Testis (tissue), 3 donors: ENCODE measurements around the gene C4orf17. TPM values are rescaled to one million over a fixed set of nuclear protein-coding genes. Genes with fewer than 3 reads are reported as not detected.

Experiments
- DNase-seq: peaks from one replicate; pipeline ENCODE4 v3.0.0-alpha.2; 2019
- H3K27ac ChIP-seq, 2 donors: fragments of 200-600 bp; sonication (generic); one replicate each; pipeline ENCODE4 v1.5.1; 2019
- H3K27me3 ChIP-seq: fragments of 200-600 bp; sonication (generic); one replicate; pipeline ENCODE4 v1.5.1; 2019
- H3K36me3 ChIP-seq: fragments of 200-600 bp; sonication (generic); one replicate; pipeline ENCODE4 v1.5.1; 2017; ENCODE audit warnings: low read depth; ENCODE audit errors: missing control alignments
- H3K4me1 ChIP-seq: fragments of 200-600 bp; sonication (generic); one replicate; pipeline ENCODE4 v1.5.1; 2019
- H3K4me3 ChIP-seq, 2 donors: fragments of 200-600 bp; sonication (generic); one replicate each; pipeline ENCODE4 v1.5.1; 2017 to 2019
- H3K9me3 ChIP-seq: fragments of 200-600 bp; sonication (generic); one replicate; pipeline ENCODE4 v1.5.1; 2017
- CTCF ChIP-seq, 3 experiments: fragments of 450-650 bp in 2 of 3; fragments of 200-600 bp in 1 of 3; sonication (generic) in 1 of 3; IDR thresholded peaks; one replicate each; pipeline ENCODE4 v1.5.1; 2016 to 2019; ENCODE audit warnings: antibody characterized with exemption in 3 of 3, mild to moderate bottlenecking in 2 of 3, moderate library complexity in 1 of 3
- POLR2A ChIP-seq: fragments of 450-650 bp; IDR thresholded peaks from one replicate; pipeline ENCODE4 v1.6.1; 2017; ENCODE audit warnings: antibody characterized with exemption, mild to moderate bottlenecking, moderate library complexity
- WGBS, 2 donors: methylation state at CpG; one replicate each; pipeline ENCODE4 v1.1.5; 2018; 5-methylcytosine and 5-hydroxymethylcytosine counted together
- intact Hi-C: fragments of 100-400 bp; cut with DNase I; formaldehyde crosslinking; loops from one replicate; pipeline ENCODE4 v1.15.1; 2023; ENCODE audit warnings: low total_unique reads
- polyA plus RNA-seq: library from polyadenylated mRNA; stranded (reverse); fragments of 350-450 nt; fragmentation: Illumina TruSeq; extraction: RNeasy Lipid Tissue Mini Kit (QIAGEN cat#74804); gene quantifications from one replicate; pipeline ENCODE4 v1.2.3, GENCODE V29; 2014; ENCODE audit warnings: low read depth, low replicate concordance; ENCODE audit not compliant: insufficient read depth
- total RNA-seq, 2 donors: library from RNA; depleted of rRNA; stranded (reverse); fragments of >200 nt; gene quantifications; one replicate each; pipeline ENCODE4 v1.2.3, GENCODE V29; 2016

Gene C4orf17
- total and polyA plus RNA-seq, 3 donors from 2014 or later, result 10.9 to 51.2 (median 18.9) TPM

GRCh38 chr4:99578714-99579113 lies 67.9 kb downstream of the C4orf17 start:
- no peak for DNase-seq
- Histone ChIP-seq H3K27me3 (no peaks in the 10 kb centered on the region), H3K27ac (no peak overlapping the region), H3K9me3 (no peaks in the 10 kb centered on the region), H3K4me1 (no peaks in the 10 kb centered on the region), H3K36me3 (no peaks in the 10 kb centered on the region), H3K4me3 (no peak overlapping the region)
- intact Hi-C loops, result no loop called here
- no peak for TF ChIP-seq CTCF (IDR thresholded peaks at IDR 0.05)
- no peak for TF ChIP-seq POLR2A
- WGBS, 2 donors, result 85 to 95% methylated on average over 2 of the region's 2 CpGs

GRCh38 chr4:99585516-99585915 lies 74.7 kb downstream of the C4orf17 start:
- Histone ChIP-seq H3K27ac (no peak overlapping the region), H3K4me3 (no peak overlapping the region), H3K36me3 (no peaks in the 10 kb centered on the region), H3K27me3 (no peaks in the 10 kb centered on the region), H3K9me3 (no peaks in the 10 kb centered on the region), H3K4me1 (no peaks in the 10 kb centered on the region)
- WGBS, 2 donors, result 88 to 94% methylated on average over 1 of the region's 1 CpG
- TF ChIP-seq CTCF (IDR thresholded peaks at IDR 0.05) (no peak), POLR2A (no peak)
- no peak for DNase-seq
- intact Hi-C loops, result no loop called here

GRCh38 chr4:99586322-99586721 lies 75.5 kb downstream of the C4orf17 start:
- Histone ChIP-seq H3K4me3 (no peak overlapping the region), H3K4me1 (no peaks in the 10 kb centered on the region), H3K27ac (no peak overlapping the region), H3K9me3 (no peaks in the 10 kb centered on the region), H3K36me3 (no peaks in the 10 kb centered on the region), H3K27me3 (no peaks in the 10 kb centered on the region)
- 71 to 76% methylated on average over 2 of the region's 2 CpGs for WGBS, 2 donors
- DNase-seq, result no peak
- intact Hi-C loops, result no loop called here
- no peak for TF ChIP-seq POLR2A
- TF ChIP-seq CTCF (IDR thresholded peaks at IDR 0.05), result no peak

GRCh38 chr4:99586797-99587196 lies 76.0 kb downstream of the C4orf17 start:
- intact Hi-C loops, result no loop called here
- Histone ChIP-seq H3K27me3 (no peaks in the 10 kb centered on the region), H3K36me3 (no peaks in the 10 kb centered on the region), H3K27ac (no peak overlapping the region), H3K4me1 (no peaks in the 10 kb centered on the region), H3K9me3 (no peaks in the 10 kb centered on the region), H3K4me3 (no peak overlapping the region)
- 33 to 58% methylated on average over 1 of the region's 1 CpG for WGBS, 2 donors
- DNase-seq, result no peak
- TF ChIP-seq CTCF (IDR thresholded peaks at IDR 0.05) (no peak), POLR2A (no peak)

GRCh38 chr4:99587309-99587708 lies 76.5 kb downstream of the C4orf17 start:
- DNase-seq, result no peak
- no peaks in the 10 kb centered on the region for H3K36me3 ChIP-seq

More at GRCh38 chr4:99587309-99587708, 76.5 kb downstream of the C4orf17 start:
- Histone ChIP-seq H3K4me1 (no peaks in the 10 kb centered on the region), H3K9me3 (no peaks in the 10 kb centered on the region), H3K27ac (no peak overlapping the region), H3K27me3 (no peaks in the 10 kb centered on the region), H3K4me3 (no peak overlapping the region)
- TF ChIP-seq CTCF (IDR thresholded peaks at IDR 0.05) (no peak), POLR2A (no peak)
- intact Hi-C loops, result no loop called here
